SK-N-MC (cell line): Measurements from ENCODE around the gene NLRC3.

Experiments
- EZH2 ChIP-seq: fragments of 200-600 bp; sonication (generic); IDR thresholded peaks from one replicate; pipeline ENCODE4 v1.6.1; 2017; ENCODE audit warnings: antibody characterized with exemption
- POLR2AphosphoS5 ChIP-seq: IDR thresholded peaks from 2 replicates; pipeline ENCODE4 v1.6.1; 2012; ENCODE audit warnings: mild to moderate bottlenecking, low read depth, low read length, borderline replicate concordance

- TF ChIP-seq POLR2AphosphoS5, result no peak
- TF ChIP-seq EZH2, result no peak
Measured at GRCh38 chr16:3587547-3588110, 10.4 kb upstream of the NLRC3 start.
